Middle frontal gyrus (tissue), 1 donor: Measurements from ENCODE around the gene SCAPER.
"Not testable (repeated sequence)": the region's sequence is repeated elsewhere in the genome, so short reads cannot be mapped to it uniquely, and the experiment has no call there.

Experiments
- DNase-seq: peaks from one replicate; pipeline ENCODE4 v3.0.0-alpha.2; 2015; ENCODE audit warnings: low spot score; ENCODE audit errors: extremely low spot score

The SCAPER gene

GRCh38 chr15:76327191-76328105 is 577.7 kb downstream of the SCAPER start:
- no peak for DNase-seq

GRCh38 chr15:76325704-76326103 is 579.4 kb downstream of the SCAPER start:
- DNase-seq: no peak

- DNase-seq: no peak
These were observed 581.1 kb downstream of the SCAPER start for GRCh38 chr15:76324066-76324465.

GRCh38 chr15:76321602-76322001 is 583.5 kb downstream of the SCAPER start:
- DNase-seq: no peak

- no peak for DNase-seq
These were observed 584.0 kb downstream of the SCAPER start for GRCh38 chr15:76321171-76321570.

- no peak for DNase-seq
These were observed 585.1 kb downstream of the SCAPER start for GRCh38 chr15:76320012-76320411.

- no peak for DNase-seq
These were observed 591.4 kb downstream of the SCAPER start for GRCh38 chr15:76313731-76314130.

- not testable (repeated sequence) for DNase-seq
These were observed 592.0 kb downstream of the SCAPER start for GRCh38 chr15:76313175-76313567.

GRCh38 chr15:76312540-76313174 is 592.5 kb downstream of the SCAPER start:
- DNase-seq: no peak

- DNase-seq: peak; percentile 86
These were observed 593.8 kb downstream of the SCAPER start, which contains the start of gene ETFA for GRCh38 chr15:76311100-76311953. TSS of gene ETFA (minus strand) at chr15:76311469. CDS start at chr15:76311388, 81 bp downstream.

- no peak for DNase-seq
These were observed 594.6 kb downstream of the SCAPER start for GRCh38 chr15:76310475-76311099.

GRCh38 chr15:76309601-76310330 is 595.4 kb downstream of the SCAPER start:
- no peak for DNase-seq

- DNase-seq: no peak
These were observed 601.2 kb downstream of the SCAPER start for GRCh38 chr15:76303909-76304308.

GRCh38 chr15:76299786-76300185 is 605.4 kb downstream of the SCAPER start:
- DNase-seq: no peak

- DNase-seq: no peak
These were observed 606.2 kb downstream of the SCAPER start for GRCh38 chr15:76298986-76299385.

GRCh38 chr15:76297951-76298350 is 607.2 kb downstream of the SCAPER start:
- DNase-seq: not testable (repeated sequence)
